Mononuclear cell (primary cell): ENCODE data around the gene SLC23A3. TPM values are rescaled to one million over a fixed set of nuclear protein-coding genes. Genes with fewer than 3 reads are reported as not detected.
"Not testable (repeated sequence)": the region's sequence is repeated elsewhere in the genome, so short reads cannot be mapped to it uniquely, and the experiment has no call there.

ENCODE experiments used
- H3K27me3 ChIP-seq: 2 replicates; pipeline ENCODE4 v1.6.0; 2011; ENCODE audit warnings: low read length, control low read depth; ENCODE audit not compliant: insufficient read depth
- H3K4me1 ChIP-seq: 2 replicates; pipeline ENCODE4 v1.5.1; 2011; ENCODE audit warnings: mild to moderate bottlenecking, low read length, control low read depth; ENCODE audit not compliant: insufficient read depth
- H3K4me3 ChIP-seq: 2 replicates; pipeline ENCODE4 v1.5.1; 2011; ENCODE audit warnings: mild to moderate bottlenecking, low read length, moderate library complexity
- H3K9me3 ChIP-seq: 2 replicates; pipeline ENCODE4 v1.5.1; 2011; ENCODE audit warnings: low read depth, mild to moderate bottlenecking, control low read depth, low read length
- total RNA-seq: library from RNA; depleted of rRNA; stranded (reverse); fragments of >200 nt; gene quantifications from one replicate; pipeline ENCODE4 v1.2.3, GENCODE V29; 2012

Gene SLC23A3
- total RNA-seq, 1 donor = 0.31 TPM

- Histone ChIP-seq H3K4me3 (no peak overlapping the region), H3K9me3 (no peaks in the 10 kb centered on the region), H3K27me3 (no peaks in the 10 kb centered on the region), H3K4me1 (peaks cover 45% of the 10 kb centered on the region)
Measured at GRCh38 chr2:219207884-219208740, 38.3 kb upstream of the SLC23A3 start.

GRCh38 chr2:219207134-219207883 lies 37.5 kb upstream of the SLC23A3 start:
- Histone ChIP-seq H3K27me3 (no peaks in the 10 kb centered on the region), H3K4me1 (peaks cover 45% of the 10 kb centered on the region), H3K4me3 (peak overlapping the region; percentile 61), H3K9me3 (no peaks in the 10 kb centered on the region)

- Histone ChIP-seq H3K4me1 (peaks cover 45% of the 10 kb centered on the region), H3K9me3 (no peaks in the 10 kb centered on the region), H3K27me3 (no peaks in the 10 kb centered on the region), H3K4me3 (peak within 1 kb of the TSS; percentile 61)
Measured at GRCh38 chr2:219206328-219207133, 36.7 kb upstream of the SLC23A3 start, which contains the start of gene ZFAND2B. Gene ZFAND2B (plus strand): TSS chr2:219206782. CDS start chr2:219206988, 206 bp downstream.

GRCh38 chr2:219205981-219206327 lies 36.1 kb upstream of the SLC23A3 start:
- Histone ChIP-seq H3K27me3 (no peaks in the 10 kb centered on the region), H3K4me3 (peak overlapping the region; percentile 61), H3K9me3 (no peaks in the 10 kb centered on the region), H3K4me1 (peaks cover 40% of the 10 kb centered on the region)

GRCh38 chr2:219205165-219205538 lies 35.3 kb upstream of the SLC23A3 start:
- H3K4me1 ChIP-seq = peaks cover 36% of the 10 kb centered on the region
- no peak overlapping the region for H3K4me3 ChIP-seq
- no peaks in the 10 kb centered on the region for H3K27me3 ChIP-seq
- H3K9me3 ChIP-seq = no peaks in the 10 kb centered on the region

GRCh38 chr2:219204425-219205164 lies 34.8 kb upstream of the SLC23A3 start:
- H3K27me3 ChIP-seq = no peaks in the 10 kb centered on the region
- H3K9me3 ChIP-seq = no peaks in the 10 kb centered on the region
- no peak overlapping the region for H3K4me3 ChIP-seq
- H3K4me1 ChIP-seq = peaks cover 30% of the 10 kb centered on the region

- H3K4me1 ChIP-seq, H3K4me3 ChIP-seq, H3K9me3 ChIP-seq, H3K27me3 ChIP-seq: not testable (repeated sequence)
Measured at GRCh38 chr2:219201331-219201730, 31.5 kb upstream of the SLC23A3 start.

GRCh38 chr2:219200502-219201326 lies 30.9 kb upstream of the SLC23A3 start:
- H3K4me3 ChIP-seq, H3K27me3 ChIP-seq, H3K9me3 ChIP-seq, H3K4me1 ChIP-seq: not testable (repeated sequence)

GRCh38 chr2:219199470-219200211 lies 29.8 kb upstream of the SLC23A3 start:
- H3K27me3 ChIP-seq = no peaks in the 10 kb centered on the region
- no peaks in the 10 kb centered on the region for H3K9me3 ChIP-seq
- no peak overlapping the region for H3K4me3 ChIP-seq
- H3K4me1 ChIP-seq = no peaks in the 10 kb centered on the region

- no peak overlapping the region for H3K4me3 ChIP-seq
- no peaks in the 10 kb centered on the region for H3K27me3 ChIP-seq
- no peaks in the 10 kb centered on the region for H3K9me3 ChIP-seq
Measured at GRCh38 chr2:219198974-219199373, 29.1 kb upstream of the SLC23A3 start.

GRCh38 chr2:219197388-219197787 lies 27.6 kb upstream of the SLC23A3 start:
- Histone ChIP-seq H3K27me3 (no peaks in the 10 kb centered on the region), H3K4me3 (no peak overlapping the region), H3K9me3 (no peaks in the 10 kb centered on the region), H3K4me1 (no peaks in the 10 kb centered on the region)

More at GRCh38 chr2:219198974-219199373, 29.1 kb upstream of the SLC23A3 start:
- H3K4me1 ChIP-seq = no peaks in the 10 kb centered on the region

- Histone ChIP-seq H3K4me3 (no peak overlapping the region), H3K27me3 (no peaks in the 10 kb centered on the region), H3K9me3 (no peaks in the 10 kb centered on the region), H3K4me1 (peaks cover 12% of the 10 kb centered on the region)
Measured at GRCh38 chr2:219186754-219187456, 17.1 kb upstream of the SLC23A3 start.

- Histone ChIP-seq H3K4me1 (peaks cover 39% of the 10 kb centered on the region), H3K9me3 (no peaks in the 10 kb centered on the region), H3K4me3 (no peak overlapping the region), H3K27me3 (no peaks in the 10 kb centered on the region)
Measured at GRCh38 chr2:219184121-219184520, 14.3 kb upstream of the SLC23A3 start.
